K562 (cell line): ENCODE results near the gene CGREF1.

ENCODE experiments used
- BCL6 ChIP-seq: fragments of 250-450 bp; sonication (Bioruptor Pico); IDR thresholded peaks from 2 replicates; pipeline ENCODE4 v1.4.0; 2020
- FOXP1 ChIP-seq: sonication (generic); formaldehyde crosslinking; IDR thresholded peaks from 2 replicates; pipeline ENCODE4 v1.8.0; 2022; ENCODE audit warnings: mild to moderate bottlenecking, missing genetic modification reagents
- JUNB ChIP-seq: fragments of 450-650 bp; formaldehyde crosslinking; conservative IDR thresholded peaks from 2 replicates; pipeline ENCODE4 v1.4.0; 2020; ENCODE audit warnings: mild to moderate bottlenecking

GRCh38 chr2:27078267-27079194, 40.4 kb downstream of the CGREF1 start, which contains the start of gene EMILIN1:
- TF ChIP-seq BCL6 (no peak), JUNB (CRISPR knock-in tag) (no peak), FOXP1 (no peak)
